Caki2 (cell line): Measurements from ENCODE around the gene NF1. TPM values are rescaled to one million over a fixed set of nuclear protein-coding genes. Genes with fewer than 3 reads are reported as not detected.

Experiments used
- DNase-seq: peaks from one replicate; pipeline ENCODE4 v3.0.0-alpha.2; 2015; ENCODE audit warnings: low read depth
- in situ Hi-C: cut with HindIII; loops from 2 replicates; pipeline ENCODE4 v1.10.0; 2016; ENCODE audit warnings: low sequenced_read_pairs, low pct_unique_long_range_greater_than_20kb, mixed read lengths
- total RNA-seq: library from RNA; depleted of rRNA; stranded (reverse); fragments of >200 nt; shearing (Covaris generic); gene quantifications from 2 replicates; pipeline ENCODE4 v1.2.3, GENCODE V29; 2014; ENCODE audit warnings: low replicate concordance

NF1 gene
- total RNA-seq, 1 experiment from 2014 or later = 15.5 TPM

DNA sequence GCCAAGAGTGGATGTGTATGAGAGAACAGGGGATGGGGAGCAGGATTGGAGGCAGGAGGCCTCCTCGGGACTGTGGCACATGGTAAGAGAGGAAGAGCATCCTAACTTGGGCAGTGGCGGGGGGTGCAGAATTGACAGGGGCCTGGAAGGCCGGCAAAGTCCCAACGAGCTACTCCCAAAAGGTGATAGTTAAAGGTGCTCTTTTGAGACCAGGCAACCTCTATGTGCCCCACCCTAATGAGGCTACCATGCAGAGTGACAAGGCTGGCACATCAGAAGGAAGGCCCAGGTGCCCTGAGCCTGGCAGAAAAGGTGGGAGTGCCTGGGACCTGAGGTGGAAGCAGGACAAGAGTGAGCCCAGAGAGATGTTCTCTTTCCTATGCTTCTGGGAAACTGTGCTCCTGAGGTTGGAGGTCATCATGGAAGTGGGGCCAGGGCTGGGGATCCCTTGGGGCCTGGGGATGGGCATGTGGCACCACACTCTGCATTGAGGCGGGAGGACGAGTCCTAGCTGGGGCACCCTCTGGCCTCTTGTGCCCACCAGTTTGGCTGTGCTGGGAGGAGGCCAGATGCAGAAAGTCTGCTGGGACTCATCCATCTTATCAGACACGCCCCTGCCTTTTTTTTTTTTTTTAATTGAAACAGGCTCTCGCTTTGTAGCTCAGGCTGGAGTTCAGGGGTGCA is 302.6 kb downstream of the NF1 start:
- in situ Hi-C loops = no loop called here
- no peak for DNase-seq

- in situ Hi-C loops = no loop called here
- no peak for DNase-seq
Measured at GRCh38 chr17:31398381-31399311, 303.9 kb downstream of the NF1 start.

DNA sequence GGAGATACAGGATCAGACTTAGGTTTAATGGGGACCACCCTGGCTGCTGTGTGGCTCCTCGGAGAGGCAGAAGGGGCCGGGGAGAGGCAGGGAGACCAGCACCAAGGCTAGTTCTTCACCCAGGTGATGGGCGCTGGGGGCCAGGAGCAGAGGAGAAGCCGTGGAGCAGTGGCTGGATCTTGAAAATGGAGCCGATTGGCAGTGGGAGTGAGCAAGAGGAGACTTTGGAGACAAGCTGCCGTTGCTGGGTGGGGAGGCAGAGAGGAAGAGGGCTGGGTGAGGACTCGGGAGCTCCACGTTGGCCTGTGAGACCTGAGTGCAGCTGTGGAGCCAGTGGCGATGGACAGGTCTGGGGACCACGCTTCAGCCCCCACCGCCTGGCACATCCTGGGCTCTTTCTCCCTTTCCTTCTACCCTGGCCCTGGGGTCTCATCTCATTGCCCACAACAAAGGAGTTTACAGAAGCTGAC is 305.7 kb downstream of the NF1 start:
- no peak for DNase-seq
- in situ Hi-C loops = no loop called here

GRCh38 chr17:31401456-31402254 is 306.9 kb downstream of the NF1 start:
- in situ Hi-C loops = no loop called here
- DNase-seq = no peak

DNA sequence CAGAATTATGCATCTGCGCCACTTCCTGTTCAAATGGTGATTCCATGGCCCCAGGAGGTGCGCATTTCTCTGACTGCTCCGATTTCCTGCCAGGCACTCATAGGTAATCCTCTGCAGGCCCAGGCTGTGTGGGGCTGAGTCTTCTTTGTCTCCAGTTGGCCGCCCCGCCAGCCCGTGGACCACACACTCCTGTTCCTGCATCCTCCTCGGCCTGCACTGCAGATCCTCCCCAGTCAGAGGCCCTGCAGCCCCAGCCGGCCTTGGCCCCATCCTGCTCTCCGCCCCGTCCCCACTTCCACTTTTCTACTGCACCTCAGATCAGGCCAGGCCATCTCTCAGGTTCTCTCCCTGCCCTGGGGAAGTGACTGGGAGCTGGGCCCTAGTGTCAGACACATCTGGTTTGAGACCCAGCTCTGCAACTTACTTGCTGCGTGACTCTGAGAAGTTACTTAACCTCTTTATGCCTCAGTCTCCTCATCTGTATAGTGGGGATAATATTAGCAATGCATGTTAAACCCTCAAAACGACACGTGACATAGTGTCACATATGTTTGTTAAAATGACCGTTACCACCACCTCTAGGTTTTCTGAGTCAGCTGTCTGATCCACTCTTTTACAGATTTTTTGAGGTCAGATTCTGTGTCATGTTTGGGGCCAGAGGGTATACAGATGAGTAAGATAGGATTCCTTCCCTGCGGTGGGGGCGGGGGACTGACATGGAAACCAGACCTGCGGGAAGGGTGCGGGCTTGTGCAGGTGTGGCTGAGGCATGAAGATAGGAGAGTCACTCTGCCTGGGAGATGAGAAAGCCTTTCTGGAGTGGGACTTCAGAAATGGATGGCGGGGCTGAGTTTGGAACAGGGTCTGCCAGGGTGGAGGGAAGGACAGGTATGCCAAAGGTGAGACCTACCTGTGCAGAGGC is 309.5 kb downstream of the NF1 start:
- in situ Hi-C loops = no loop called here
- no peak for DNase-seq

- DNase-seq = no peak
- in situ Hi-C loops = no loop called here
Measured at GRCh38 chr17:31405890-31406371, 311.2 kb downstream of the NF1 start.

DNA sequence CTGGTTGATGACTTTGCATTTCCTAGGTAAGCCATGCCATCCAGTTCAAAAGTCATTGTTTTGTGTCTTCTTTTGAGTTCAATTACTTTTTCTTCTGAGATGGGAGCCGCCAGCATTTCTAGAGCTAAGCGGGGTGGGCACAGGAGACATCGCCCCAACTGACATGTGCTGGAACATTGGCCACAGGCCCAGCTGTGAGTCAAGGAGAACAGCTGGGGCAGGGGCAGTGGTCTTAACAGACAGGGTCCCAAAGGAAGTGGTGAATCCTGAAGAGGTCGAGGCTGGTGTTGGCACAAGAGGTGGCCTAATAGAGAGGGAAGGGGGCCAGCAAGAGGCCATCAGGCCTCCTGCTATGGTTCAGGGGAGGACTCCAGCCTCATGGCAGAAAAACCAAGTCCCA is 313.8 kb downstream of the NF1 start:
- in situ Hi-C loops = no loop called here
- no peak for DNase-seq

- no peak for DNase-seq
- in situ Hi-C loops = no loop called here
Measured at GRCh38 chr17:31411707-31412285, 317.0 kb downstream of the NF1 start.

- in situ Hi-C loops = no loop called here
- DNase-seq = no peak
Measured at GRCh38 chr17:31412511-31412910, 317.7 kb downstream of the NF1 start.

GRCh38 chr17:31413081-31413799 is 318.5 kb downstream of the NF1 start:
- in situ Hi-C loops = no loop called here
- DNase-seq = no peak

DNA sequence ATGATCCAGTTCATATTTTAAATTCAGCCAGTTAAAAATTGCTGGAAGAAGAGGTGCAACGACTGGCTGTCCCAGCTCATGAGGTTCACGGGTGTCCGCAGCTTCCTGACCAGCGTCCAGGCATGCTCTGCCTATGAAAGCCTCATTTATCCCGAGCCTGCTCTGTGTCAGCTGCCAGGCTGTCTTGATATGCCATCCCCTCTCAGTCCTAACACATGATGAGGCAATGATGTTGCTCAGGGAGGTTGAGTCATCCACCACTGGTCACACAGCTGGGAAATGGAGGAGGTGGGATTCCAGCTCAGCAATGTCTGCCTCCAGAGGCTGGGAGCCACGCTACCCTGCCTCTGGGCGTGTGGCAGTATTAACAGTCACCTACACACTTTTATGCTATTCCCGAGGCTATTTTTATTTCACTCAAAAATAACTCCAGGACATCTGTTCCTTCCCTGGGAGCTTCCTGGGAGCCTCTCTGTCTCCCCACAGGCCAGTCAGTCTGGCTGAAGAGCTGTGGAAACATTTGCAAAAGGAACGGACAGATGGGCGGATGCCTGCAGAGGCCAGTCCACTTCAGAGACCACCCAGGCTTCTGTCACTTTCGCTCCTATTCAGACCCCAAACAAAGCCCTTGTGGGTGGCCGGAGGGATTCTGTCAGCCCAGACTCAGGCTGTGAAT is 319.2 kb downstream of the NF1 start:
- DNase-seq = no peak
- in situ Hi-C loops = no loop called here

DNA sequence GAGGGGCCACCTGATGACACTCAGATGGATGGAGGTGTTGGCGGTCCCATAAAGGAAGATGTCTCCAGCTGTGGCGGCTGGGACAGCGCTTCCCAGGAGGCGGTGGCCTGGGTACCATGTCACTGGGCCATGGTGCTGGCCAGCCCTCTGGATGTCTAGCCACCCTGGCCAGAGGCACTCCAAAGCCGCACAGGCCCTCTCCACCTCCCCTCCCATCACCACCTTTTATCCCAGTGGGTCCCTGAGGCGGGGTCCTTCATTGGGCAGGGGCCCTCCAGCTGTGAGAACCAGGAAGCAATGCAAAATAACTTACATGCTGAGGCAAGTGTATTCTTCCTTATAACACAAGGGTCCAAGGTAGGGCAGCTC is 319.8 kb downstream of the NF1 start:
- in situ Hi-C loops = no loop called here
- no peak for DNase-seq

- no peak for DNase-seq
- in situ Hi-C loops = no loop called here
Measured at GRCh38 chr17:31415004-31415454, 320.3 kb downstream of the NF1 start.

GRCh38 chr17:31415640-31416502 is 321.1 kb downstream of the NF1 start:
- in situ Hi-C loops = no loop called here
- DNase-seq = no peak

GRCh38 chr17:31416503-31416923 is 321.7 kb downstream of the NF1 start:
- in situ Hi-C loops = no loop called here
- no peak for DNase-seq
